AG04450 (cell line): ENCODE data around the gene PLEKHG4. TPM values are rescaled to one million over a fixed set of nuclear protein-coding genes. Genes with fewer than 3 reads are reported as not detected.
A peak's percentile ranks its signal among the peaks of the same experiment; 100 is the strongest.

ENCODE experiments used
- CTCF ChIA-PET: fragments of 300-600, 350-600 bp; formaldehyde crosslinking; extraction: SDS; loops from one replicate; lab custom pipeline; 2022; ENCODE audit warnings: antibody characterized with exemption, inconsistent platforms; lab: Charles Lee
- POLR2A ChIA-PET: fragments of 350-600 bp; formaldehyde crosslinking; extraction: SDS; loops from one replicate; lab custom pipeline; 2021; ENCODE audit warnings: antibody characterized with exemption, inconsistent platforms; lab: Yijun Ruan, JAX
- DNase-seq: peaks from one replicate; pipeline ENCODE4 v3.0.0-alpha.2; 2011; ENCODE audit warnings: low read depth, low spot score
- H3K27ac ChIP-seq: one replicate; pipeline ENCODE4 v1.5.1; 2012; ENCODE audit warnings: low read depth, low read length, control low read depth
- H3K27me3 ChIP-seq: one replicate; pipeline ENCODE4 v1.6.0; 2012; ENCODE audit warnings: low read length; ENCODE audit not compliant: control insufficient read depth, insufficient read depth
- H3K4me3 ChIP-seq: 2 replicates; pipeline ENCODE4 v1.5.1; 2011; ENCODE audit warnings: mild to moderate bottlenecking, low read depth, low read length, control low read depth
- H3K9me3 ChIP-seq: 2 replicates; pipeline ENCODE4 v1.5.1; 2012; ENCODE audit warnings: low read length; ENCODE audit not compliant: control insufficient read depth, insufficient read depth
- CTCF ChIP-seq: IDR thresholded peaks from 2 replicates; pipeline ENCODE4 v1.5.1; 2011; ENCODE audit warnings: low read depth, low read length, control low read depth, inconsistent platforms
- polyA plus RNA-seq: library from polyadenylated mRNA; depleted of rRNA; stranded (reverse); fragments of >200 nt; gene quantifications from 2 replicates; pipeline ENCODE4 v1.2.3, GENCODE V29; 2011

PLEKHG4 gene
- polyA plus RNA-seq, 1 experiment, result 17.2 TPM

- no peak for DNase-seq
- POLR2A ChIA-PET, result interaction anchor here (1.4 kb wide), 1 partner anchor 17 kb away, joined by 3 read pairs; no protein-coding TSS in a partner anchor
- CTCF ChIA-PET, result interaction anchor here (0.5 kb wide), 1 partner anchor 102 kb away, joined by 4 read pairs; no protein-coding TSS in a partner anchor
- H3K27me3 ChIP-seq, result no peaks in the 10 kb centered on the region
- no peak for TF ChIP-seq CTCF
- H3K27ac ChIP-seq, result peak overlapping the region; percentile 31
- H3K9me3 ChIP-seq, result no peaks in the 10 kb centered on the region
- H3K4me3 ChIP-seq, result no peak overlapping the region
Observed at GRCh38 chr16:67294171-67294757, 14.9 kb downstream of the PLEKHG4 start.

- no peaks in the 10 kb centered on the region for H3K9me3 ChIP-seq
- peak overlapping the region; percentile 21 for H3K27ac ChIP-seq
- peak; percentile 34; the same call in 1 of the 2 replicates for TF ChIP-seq CTCF
- CTCF ChIA-PET, result no interaction called here
- no peaks in the 10 kb centered on the region for H3K27me3 ChIP-seq
- POLR2A ChIA-PET, result interaction anchor here (1.4 kb wide), 1 partner anchor 18 kb away, joined by 3 read pairs; no protein-coding TSS in a partner anchor
- DNase-seq, result no peak
- no peak overlapping the region for H3K4me3 ChIP-seq
Observed at GRCh38 chr16:67294938-67295361, 15.6 kb downstream of the PLEKHG4 start.

- DNase-seq, result no peak
- ChIA-PET POLR2A (interaction anchor here (0.9 to 1.4 kb wide), 3 partner anchors 15 to 49 kb away, joined by 3 to 5 read pairs (median 4); partner anchors contain the start of gene FHOD1), CTCF (interaction anchor here (1.2 to 1.5 kb wide), 2 partner anchors 43 to 185 kb away, joined by 3 to 4 read pairs; no protein-coding TSS in a partner anchor)
- H3K4me3 ChIP-seq, result no peak overlapping the region
- no peak overlapping the region for H3K27ac ChIP-seq
- no peaks in the 10 kb centered on the region for H3K9me3 ChIP-seq
- no peaks in the 10 kb centered on the region for H3K27me3 ChIP-seq
- no peak for TF ChIP-seq CTCF
Observed at GRCh38 chr16:67296420-67296819, 17.1 kb downstream of the PLEKHG4 start.

GRCh38 chr16:67298277-67298676 is 18.9 kb downstream of the PLEKHG4 start:
- H3K9me3 ChIP-seq, result no peaks in the 10 kb centered on the region
- POLR2A ChIA-PET, result no interaction called here
- no peak for TF ChIP-seq CTCF
- H3K4me3 ChIP-seq, result no peak overlapping the region
- no peak for DNase-seq
- no peak overlapping the region for H3K27ac ChIP-seq
- H3K27me3 ChIP-seq, result no peaks in the 10 kb centered on the region
- CTCF ChIA-PET, result no interaction called here

GRCh38 chr16:67299269-67299668 is 19.9 kb downstream of the PLEKHG4 start:
- H3K9me3 ChIP-seq, result no peaks in the 10 kb centered on the region
- CTCF ChIA-PET, result interaction anchor here (1.0 kb wide), 1 partner anchor 9 kb away, joined by 3 read pairs; no protein-coding TSS in a partner anchor
- H3K27me3 ChIP-seq, result no peaks in the 10 kb centered on the region
- no peak for DNase-seq
- no peak overlapping the region for H3K27ac ChIP-seq
- no peak for TF ChIP-seq CTCF
- H3K4me3 ChIP-seq, result no peak overlapping the region
- POLR2A ChIA-PET, result no interaction called here
